Endothelial cell of umbilical vein (primary cell): ENCODE measurements around the gene SLC25A26.

ENCODE experiments used
- CTCF ChIP-seq, 2 donors: IDR thresholded peaks; 1 replicate in 1 of 2; 2 replicates in 1 of 2; pipeline ENCODE4 v1.5.1; 2011; ENCODE audit warnings: low read length in 2 of 2, mild to moderate bottlenecking in 2 of 2, moderate library complexity in 2 of 2, control low read depth in 1 of 2, inconsistent platforms in 1 of 2, low read depth in 1 of 2; ENCODE audit not compliant: insufficient read depth in 1 of 2; ENCODE audit errors: extremely low read depth in 1 of 2
- EZH2 ChIP-seq: IDR thresholded peaks from 2 replicates; pipeline ENCODE4 v1.6.1; 2012; ENCODE audit warnings: borderline replicate concordance, low read depth, mild to moderate bottlenecking, moderate library complexity, low read length, inconsistent platforms; ENCODE audit not compliant: severe bottlenecking
- FOS ChIP-seq: IDR thresholded peaks from 2 replicates; pipeline ENCODE4 v1.6.1; 2011; ENCODE audit warnings: mild to moderate bottlenecking, low read length, moderate library complexity, borderline replicate concordance; ENCODE audit not compliant: insufficient read depth
- GATA2 ChIP-seq: IDR thresholded peaks from 2 replicates; pipeline ENCODE4 v1.7.0; 2011; ENCODE audit warnings: low read depth, mild to moderate bottlenecking, moderate library complexity, mixed read lengths, low read length; ENCODE audit not compliant: insufficient read length, insufficient read depth
- JUN ChIP-seq: IDR thresholded peaks from 2 replicates; pipeline ENCODE4 v1.6.1; 2011; ENCODE audit warnings: borderline replicate concordance, low read depth; ENCODE audit not compliant: insufficient read length, insufficient read depth
- MAX ChIP-seq: IDR thresholded peaks from 2 replicates; pipeline ENCODE4 v1.6.1; 2011; ENCODE audit not compliant: insufficient read depth, insufficient read length
- MYC ChIP-seq: IDR thresholded peaks from one replicate; pipeline ENCODE4 v1.6.1; 2011; ENCODE audit warnings: mild to moderate bottlenecking, low read depth, low read length
- POLR2A ChIP-seq: IDR thresholded peaks from 2 replicates; pipeline ENCODE4 v1.6.1; 2012; ENCODE audit warnings: low read depth, mild to moderate bottlenecking, control low read depth, low read length
- POLR2AphosphoS5 ChIP-seq: IDR thresholded peaks from 2 replicates; pipeline ENCODE4 v1.6.1; 2012; ENCODE audit warnings: low read depth, mild to moderate bottlenecking, control low read depth, low read length, moderate library complexity; ENCODE audit not compliant: insufficient read depth

DNA sequence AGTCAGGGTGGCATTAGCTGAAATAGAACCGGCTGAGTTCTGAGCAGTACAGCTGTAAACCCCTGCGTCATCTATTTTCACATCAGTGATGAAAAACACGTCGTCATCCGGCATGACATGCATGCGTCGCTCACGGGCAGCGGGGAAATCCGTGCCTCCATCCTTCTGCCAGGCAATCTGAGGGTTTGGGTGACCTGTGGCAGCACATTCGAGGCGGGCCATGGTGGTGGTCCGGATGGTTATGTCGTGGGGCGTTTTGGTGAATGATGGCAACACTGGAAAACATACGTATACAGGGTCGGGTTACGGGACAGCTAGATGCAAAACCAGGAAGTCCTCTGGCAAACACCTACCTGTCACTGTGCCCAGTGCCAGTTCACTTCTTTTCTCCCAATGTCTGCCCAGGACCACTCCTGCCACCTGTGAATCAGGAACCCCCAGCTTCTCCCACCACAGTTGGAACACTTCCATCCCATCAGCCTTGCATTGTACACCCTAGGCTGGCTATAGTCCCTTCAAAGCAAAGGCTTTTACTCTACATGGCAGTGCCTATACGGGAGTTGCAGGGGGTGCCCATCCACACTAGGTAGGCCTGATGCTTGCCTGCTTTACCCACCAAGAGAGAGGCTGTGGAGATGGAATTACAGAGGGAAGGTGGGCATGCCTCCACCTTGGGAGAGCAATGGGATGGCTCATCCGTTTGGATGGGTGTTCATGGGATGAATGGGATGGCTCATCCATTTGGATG is 163.4 kb downstream of the SLC25A26 start:
- TF ChIP-seq MAX = no peak
- TF ChIP-seq CTCF (IDR thresholded peaks at IDR 0.05; ENCODE audit: extremely low read depth in 1 of 2, insufficient read depth in 1 of 2, low read depth in 1 of 2, low read length in 2 of 2) = no peak
- TF ChIP-seq POLR2A = no peak
- no peak for TF ChIP-seq EZH2
- TF ChIP-seq FOS = no peak
- TF ChIP-seq POLR2AphosphoS5 = no peak
- no peak for TF ChIP-seq MYC
- TF ChIP-seq JUN = no peak
- no peak for TF ChIP-seq GATA2
